A549 (cell line): ENCODE results near the gene MYO1E.

ENCODE experiments used
- ESRRA ChIP-seq: fragments of 150-350 bp; IDR thresholded peaks from 2 replicates; pipeline ENCODE4 v1.6.1; 2014; ENCODE audit warnings: mild to moderate bottlenecking, low read length, borderline replicate concordance
- JUN ChIP-seq, 2 experiments: fragments of >200 bp; sonication (Bioruptor Twin); formaldehyde crosslinking; IDR thresholded peaks; 2 replicates in 1 of 2; 3 replicates in 1 of 2; pipeline ENCODE4 v1.6.1; 2016 to 2017
- PHF8 ChIP-seq: fragments of 200-600 bp; sonication (generic); IDR thresholded peaks from 2 replicates; pipeline ENCODE4 v1.6.1; 2016; ENCODE audit warnings: low read depth, mild to moderate bottlenecking, antibody characterized with exemption, moderate library complexity, borderline replicate concordance
- POLR2A ChIP-seq: IDR thresholded peaks from 2 replicates; pipeline ENCODE4 v1.6.1; 2012; ENCODE audit warnings: mild to moderate bottlenecking, low read length
- RAD21 ChIP-seq, 2 experiments: fragments of >200 bp in 1 of 2; sonication (Bioruptor Twin) in 1 of 2; formaldehyde crosslinking in 1 of 2; IDR thresholded peaks in 1 of 2; conservative IDR thresholded peaks in 1 of 2; 2 replicates in 1 of 2; 3 replicates in 1 of 2; pipeline ENCODE4 v1.6.1; 2012 to 2018; ENCODE audit warnings: inconsistent platforms in 1 of 2
- RNF2 ChIP-seq: fragments of 200-600 bp; sonication (generic); IDR thresholded peaks from 2 replicates; pipeline ENCODE4 v1.6.1; 2016; ENCODE audit warnings: low read depth, mild to moderate bottlenecking, antibody characterized with exemption, moderate library complexity, borderline replicate concordance
- TF ChIP-seq, protein P1 (sequence below): fragments of >200 bp; sonication (Bioruptor Twin); formaldehyde crosslinking; IDR thresholded peaks from 3 replicates; pipeline ENCODE4 v1.5.1; 2016
- TF ChIP-seq, protein P2 (sequence below): fragments of 450-650 bp; IDR thresholded peaks from 2 replicates; pipeline ENCODE4 v1.6.1; 2014; ENCODE audit warnings: antibody characterized with exemption
- TF ChIP-seq, protein P3 (sequence below): IDR thresholded peaks from 2 replicates; pipeline ENCODE4 v1.6.1; 2012
- TF ChIP-seq, protein P4 (sequence below): fragments of >200 bp; sonication (Bioruptor Twin); formaldehyde crosslinking; IDR thresholded peaks from 3 replicates; pipeline ENCODE4 v1.6.1; 2016
- TF ChIP-seq, protein P5 (sequence below): IDR thresholded peaks from 2 replicates; pipeline ENCODE4 v1.6.1; 2012; ENCODE audit warnings: low read depth, borderline replicate concordance
- TF ChIP-seq, protein P6 (sequence below): fragments of 150-350 bp; IDR thresholded peaks from 2 replicates; pipeline ENCODE4 v1.6.1; 2014; ENCODE audit warnings: low read depth, mild to moderate bottlenecking, low read length

DNA sequence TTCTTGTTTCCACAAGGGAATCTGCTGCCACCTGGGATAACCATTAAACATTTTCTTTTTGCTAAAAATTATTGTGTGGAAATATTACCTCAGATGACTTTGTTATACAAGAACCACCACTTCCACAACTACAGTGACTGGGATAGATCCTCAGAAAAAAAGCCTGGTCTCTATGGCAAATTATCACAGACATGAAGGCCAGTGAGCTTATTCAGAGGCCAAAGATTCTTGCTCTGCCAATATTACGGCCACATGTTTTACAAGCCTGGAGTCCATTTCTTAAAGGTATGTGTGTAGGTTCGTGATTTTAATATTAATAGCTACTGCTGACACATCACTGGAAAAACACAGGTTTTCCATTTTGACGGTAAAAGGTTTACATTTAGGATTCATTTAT, 73.8 kb downstream of the MYO1E start:
- TF ChIP-seq PHF8 (no peak), POLR2A (no peak), JUN (IDR thresholded peaks at IDR 0.05) (no peak), RNF2 (no peak), RAD21 (conservative IDR thresholded peaks at IDR 0.05 in 1 of 2, IDR thresholded peaks at IDR 0.05 in 1 of 2) (no peak), ESRRA (no peak)
- TF ChIP-seq, protein P1, sequence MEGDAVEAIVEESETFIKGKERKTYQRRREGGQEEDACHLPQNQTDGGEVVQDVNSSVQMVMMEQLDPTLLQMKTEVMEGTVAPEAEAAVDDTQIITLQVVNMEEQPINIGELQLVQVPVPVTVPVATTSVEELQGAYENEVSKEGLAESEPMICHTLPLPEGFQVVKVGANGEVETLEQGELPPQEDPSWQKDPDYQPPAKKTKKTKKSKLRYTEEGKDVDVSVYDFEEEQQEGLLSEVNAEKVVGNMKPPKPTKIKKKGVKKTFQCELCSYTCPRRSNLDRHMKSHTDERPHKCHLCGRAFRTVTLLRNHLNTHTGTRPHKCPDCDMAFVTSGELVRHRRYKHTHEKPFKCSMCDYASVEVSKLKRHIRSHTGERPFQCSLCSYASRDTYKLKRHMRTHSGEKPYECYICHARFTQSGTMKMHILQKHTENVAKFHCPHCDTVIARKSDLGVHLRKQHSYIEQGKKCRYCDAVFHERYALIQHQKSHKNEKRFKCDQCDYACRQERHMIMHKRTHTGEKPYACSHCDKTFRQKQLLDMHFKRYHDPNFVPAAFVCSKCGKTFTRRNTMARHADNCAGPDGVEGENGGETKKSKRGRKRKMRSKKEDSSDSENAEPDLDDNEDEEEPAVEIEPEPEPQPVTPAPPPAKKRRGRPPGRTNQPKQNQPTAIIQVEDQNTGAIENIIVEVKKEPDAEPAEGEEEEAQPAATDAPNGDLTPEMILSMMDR: no peak
- TF ChIP-seq, protein P2, sequence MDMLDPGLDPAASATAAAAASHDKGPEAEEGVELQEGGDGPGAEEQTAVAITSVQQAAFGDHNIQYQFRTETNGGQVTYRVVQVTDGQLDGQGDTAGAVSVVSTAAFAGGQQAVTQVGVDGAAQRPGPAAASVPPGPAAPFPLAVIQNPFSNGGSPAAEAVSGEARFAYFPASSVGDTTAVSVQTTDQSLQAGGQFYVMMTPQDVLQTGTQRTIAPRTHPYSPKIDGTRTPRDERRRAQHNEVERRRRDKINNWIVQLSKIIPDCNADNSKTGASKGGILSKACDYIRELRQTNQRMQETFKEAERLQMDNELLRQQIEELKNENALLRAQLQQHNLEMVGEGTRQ: no peak
- TF ChIP-seq, protein P3, sequence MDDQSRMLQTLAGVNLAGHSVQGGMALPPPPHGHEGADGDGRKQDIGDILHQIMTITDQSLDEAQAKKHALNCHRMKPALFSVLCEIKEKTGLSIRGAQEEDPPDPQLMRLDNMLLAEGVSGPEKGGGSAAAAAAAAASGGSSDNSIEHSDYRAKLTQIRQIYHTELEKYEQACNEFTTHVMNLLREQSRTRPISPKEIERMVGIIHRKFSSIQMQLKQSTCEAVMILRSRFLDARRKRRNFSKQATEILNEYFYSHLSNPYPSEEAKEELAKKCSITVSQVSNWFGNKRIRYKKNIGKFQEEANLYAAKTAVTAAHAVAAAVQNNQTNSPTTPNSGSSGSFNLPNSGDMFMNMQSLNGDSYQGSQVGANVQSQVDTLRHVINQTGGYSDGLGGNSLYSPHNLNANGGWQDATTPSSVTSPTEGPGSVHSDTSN: no peak
- TF ChIP-seq, protein P4, sequence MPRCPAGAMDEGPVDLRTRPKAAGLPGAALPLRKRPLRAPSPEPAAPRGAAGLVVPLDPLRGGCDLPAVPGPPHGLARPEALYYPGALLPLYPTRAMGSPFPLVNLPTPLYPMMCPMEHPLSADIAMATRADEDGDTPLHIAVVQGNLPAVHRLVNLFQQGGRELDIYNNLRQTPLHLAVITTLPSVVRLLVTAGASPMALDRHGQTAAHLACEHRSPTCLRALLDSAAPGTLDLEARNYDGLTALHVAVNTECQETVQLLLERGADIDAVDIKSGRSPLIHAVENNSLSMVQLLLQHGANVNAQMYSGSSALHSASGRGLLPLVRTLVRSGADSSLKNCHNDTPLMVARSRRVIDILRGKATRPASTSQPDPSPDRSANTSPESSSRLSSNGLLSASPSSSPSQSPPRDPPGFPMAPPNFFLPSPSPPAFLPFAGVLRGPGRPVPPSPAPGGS: no peak
- TF ChIP-seq, protein P5, sequence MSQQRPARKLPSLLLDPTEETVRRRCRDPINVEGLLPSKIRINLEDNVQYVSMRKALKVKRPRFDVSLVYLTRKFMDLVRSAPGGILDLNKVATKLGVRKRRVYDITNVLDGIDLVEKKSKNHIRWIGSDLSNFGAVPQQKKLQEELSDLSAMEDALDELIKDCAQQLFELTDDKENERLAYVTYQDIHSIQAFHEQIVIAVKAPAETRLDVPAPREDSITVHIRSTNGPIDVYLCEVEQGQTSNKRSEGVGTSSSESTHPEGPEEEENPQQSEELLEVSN: no peak
- TF ChIP-seq, protein P6, sequence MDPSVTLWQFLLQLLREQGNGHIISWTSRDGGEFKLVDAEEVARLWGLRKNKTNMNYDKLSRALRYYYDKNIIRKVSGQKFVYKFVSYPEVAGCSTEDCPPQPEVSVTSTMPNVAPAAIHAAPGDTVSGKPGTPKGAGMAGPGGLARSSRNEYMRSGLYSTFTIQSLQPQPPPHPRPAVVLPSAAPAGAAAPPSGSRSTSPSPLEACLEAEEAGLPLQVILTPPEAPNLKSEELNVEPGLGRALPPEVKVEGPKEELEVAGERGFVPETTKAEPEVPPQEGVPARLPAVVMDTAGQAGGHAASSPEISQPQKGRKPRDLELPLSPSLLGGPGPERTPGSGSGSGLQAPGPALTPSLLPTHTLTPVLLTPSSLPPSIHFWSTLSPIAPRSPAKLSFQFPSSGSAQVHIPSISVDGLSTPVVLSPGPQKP: no peak
